Measurements from ENCODE around the gene TSPAN4.

The TSPAN4 gene

DNA sequence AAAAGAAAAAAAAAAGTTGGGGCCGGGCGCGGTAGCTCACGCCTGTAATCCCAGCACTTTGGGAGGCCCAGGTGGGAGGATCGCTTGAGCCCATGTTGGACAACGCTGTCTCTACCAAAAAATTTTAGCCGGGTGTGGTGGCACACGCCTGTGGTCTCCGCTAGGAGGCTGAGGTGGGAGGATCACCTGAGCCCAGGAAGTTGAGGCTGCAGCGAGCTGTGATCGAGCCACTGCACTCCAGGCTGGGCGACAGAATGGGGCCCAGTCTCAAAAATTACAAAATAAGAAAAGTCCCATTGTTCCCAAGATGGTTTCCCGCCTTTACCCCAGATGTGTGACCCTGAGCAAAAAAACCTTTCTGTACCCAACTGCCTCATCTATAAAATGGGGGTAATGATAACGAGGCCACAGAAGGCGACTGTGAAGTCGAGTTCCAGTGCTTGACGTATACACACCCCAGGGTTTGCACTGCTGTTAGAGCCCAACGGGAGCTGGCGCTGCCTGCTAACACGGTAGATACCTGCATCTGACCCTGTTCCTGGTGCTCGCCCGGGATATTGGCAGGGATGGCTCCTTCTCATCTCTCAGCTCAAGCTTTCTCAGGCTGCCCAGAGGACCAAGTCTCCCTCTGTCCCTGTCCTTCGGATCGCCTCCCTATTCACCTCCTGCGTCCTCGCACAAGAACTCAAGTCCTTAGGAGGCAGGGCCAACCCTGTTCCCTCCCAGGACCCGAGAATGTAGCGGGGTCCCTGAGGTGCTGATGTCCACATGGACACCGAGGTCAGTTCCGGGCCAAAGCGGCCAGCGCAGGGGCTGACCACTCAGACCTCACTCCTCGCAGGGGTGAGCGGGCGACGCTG, 34.0 kb upstream of the TSPAN4 start:
- H3K4me3 ChIP-seq (ENCODE audit: low read depth, low read length) = peak overlapping the region; percentile 100
- TF ChIP-seq, protein P1, sequence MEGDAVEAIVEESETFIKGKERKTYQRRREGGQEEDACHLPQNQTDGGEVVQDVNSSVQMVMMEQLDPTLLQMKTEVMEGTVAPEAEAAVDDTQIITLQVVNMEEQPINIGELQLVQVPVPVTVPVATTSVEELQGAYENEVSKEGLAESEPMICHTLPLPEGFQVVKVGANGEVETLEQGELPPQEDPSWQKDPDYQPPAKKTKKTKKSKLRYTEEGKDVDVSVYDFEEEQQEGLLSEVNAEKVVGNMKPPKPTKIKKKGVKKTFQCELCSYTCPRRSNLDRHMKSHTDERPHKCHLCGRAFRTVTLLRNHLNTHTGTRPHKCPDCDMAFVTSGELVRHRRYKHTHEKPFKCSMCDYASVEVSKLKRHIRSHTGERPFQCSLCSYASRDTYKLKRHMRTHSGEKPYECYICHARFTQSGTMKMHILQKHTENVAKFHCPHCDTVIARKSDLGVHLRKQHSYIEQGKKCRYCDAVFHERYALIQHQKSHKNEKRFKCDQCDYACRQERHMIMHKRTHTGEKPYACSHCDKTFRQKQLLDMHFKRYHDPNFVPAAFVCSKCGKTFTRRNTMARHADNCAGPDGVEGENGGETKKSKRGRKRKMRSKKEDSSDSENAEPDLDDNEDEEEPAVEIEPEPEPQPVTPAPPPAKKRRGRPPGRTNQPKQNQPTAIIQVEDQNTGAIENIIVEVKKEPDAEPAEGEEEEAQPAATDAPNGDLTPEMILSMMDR (IDR thresholded peaks at IDR 0.05; ENCODE audit: low read depth, low read length, missing control alignments) = peak; percentile 33
- DNase-seq (ENCODE audit: low read depth) = no peak

DNA sequence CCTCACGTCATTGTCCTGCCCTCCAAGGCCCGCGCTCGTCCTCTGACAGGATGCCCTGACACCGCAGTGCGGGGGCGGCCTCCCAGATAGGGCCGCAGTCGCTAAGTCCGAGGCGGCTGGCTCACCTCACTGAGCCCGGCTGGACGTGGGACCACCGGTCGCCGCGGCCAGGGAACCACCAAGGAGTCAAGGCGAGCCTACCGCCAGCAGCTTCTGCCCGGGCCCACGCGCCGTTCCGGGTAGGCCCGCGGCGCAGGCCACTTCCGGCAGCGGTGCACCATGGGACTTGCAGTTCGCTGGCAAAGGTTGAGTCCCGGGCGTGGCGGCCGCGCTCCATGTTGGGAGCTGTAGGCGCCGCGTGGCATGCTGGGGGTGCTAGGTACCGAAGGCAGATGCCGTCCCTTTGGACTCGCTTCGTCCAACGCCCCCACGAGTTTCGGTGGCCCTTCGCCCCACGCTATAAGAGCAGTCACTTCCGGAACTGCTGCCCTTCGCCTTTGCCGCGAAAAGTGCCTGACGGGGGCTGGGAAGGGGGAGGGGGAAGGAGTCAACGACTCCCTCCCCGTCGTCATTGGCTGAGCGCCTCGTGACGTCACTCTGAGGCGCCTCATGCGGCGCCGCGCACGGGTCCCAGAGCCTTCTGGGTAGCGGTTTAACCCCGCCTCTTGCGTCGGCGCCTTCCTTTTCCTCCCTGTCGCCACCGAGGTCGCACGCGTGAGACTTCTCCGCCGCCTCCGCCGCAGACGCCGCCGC, 33.2 kb upstream of the TSPAN4 start, which contains the start of gene RPLP2:
TSS of gene RPLP2 (plus strand) at position 681 of the 753 bp plus-strand sequence. CDS start 268 bp downstream, outside the sequence.
- H3K4me3 ChIP-seq (ENCODE audit: low read depth, low read length) = peak within 1 kb of the TSS; percentile 100
- TF ChIP-seq, protein P1 (IDR thresholded peaks at IDR 0.05; ENCODE audit: low read depth, low read length, missing control alignments) = no peak
- peak; percentile 91 for DNase-seq (ENCODE audit: low read depth)

DNA sequence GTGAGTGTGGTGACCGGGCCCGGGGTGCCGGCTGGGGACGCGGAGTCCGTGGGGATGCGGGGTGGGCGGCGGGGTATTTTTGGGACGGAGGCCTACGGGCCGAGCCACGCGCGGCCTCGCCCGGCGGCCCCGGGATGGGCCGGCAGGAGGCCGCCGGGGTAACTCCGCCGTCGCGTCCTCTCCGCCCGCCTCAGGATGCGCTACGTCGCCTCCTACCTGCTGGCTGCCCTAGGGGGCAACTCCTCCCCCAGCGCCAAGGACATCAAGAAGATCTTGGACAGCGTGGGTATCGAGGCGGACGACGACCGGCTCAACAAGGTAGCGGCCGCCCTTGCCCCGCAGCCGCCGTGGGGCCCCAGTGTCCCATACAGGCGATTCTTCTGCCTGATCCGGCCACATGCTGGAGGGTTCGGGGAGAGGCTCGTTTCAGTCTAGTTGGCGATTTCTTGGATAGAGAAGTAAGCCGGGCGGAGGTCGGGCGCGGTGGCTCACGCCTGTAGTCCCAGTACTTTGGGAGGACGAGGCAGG, 32.5 kb upstream of the TSPAN4 start:
- no peak for DNase-seq (ENCODE audit: low read depth)
- TF ChIP-seq, protein P1 (IDR thresholded peaks at IDR 0.05; ENCODE audit: low read depth, low read length, missing control alignments) = no peak
- H3K4me3 ChIP-seq (ENCODE audit: low read depth, low read length) = peak overlapping the region; percentile 100

DNA sequence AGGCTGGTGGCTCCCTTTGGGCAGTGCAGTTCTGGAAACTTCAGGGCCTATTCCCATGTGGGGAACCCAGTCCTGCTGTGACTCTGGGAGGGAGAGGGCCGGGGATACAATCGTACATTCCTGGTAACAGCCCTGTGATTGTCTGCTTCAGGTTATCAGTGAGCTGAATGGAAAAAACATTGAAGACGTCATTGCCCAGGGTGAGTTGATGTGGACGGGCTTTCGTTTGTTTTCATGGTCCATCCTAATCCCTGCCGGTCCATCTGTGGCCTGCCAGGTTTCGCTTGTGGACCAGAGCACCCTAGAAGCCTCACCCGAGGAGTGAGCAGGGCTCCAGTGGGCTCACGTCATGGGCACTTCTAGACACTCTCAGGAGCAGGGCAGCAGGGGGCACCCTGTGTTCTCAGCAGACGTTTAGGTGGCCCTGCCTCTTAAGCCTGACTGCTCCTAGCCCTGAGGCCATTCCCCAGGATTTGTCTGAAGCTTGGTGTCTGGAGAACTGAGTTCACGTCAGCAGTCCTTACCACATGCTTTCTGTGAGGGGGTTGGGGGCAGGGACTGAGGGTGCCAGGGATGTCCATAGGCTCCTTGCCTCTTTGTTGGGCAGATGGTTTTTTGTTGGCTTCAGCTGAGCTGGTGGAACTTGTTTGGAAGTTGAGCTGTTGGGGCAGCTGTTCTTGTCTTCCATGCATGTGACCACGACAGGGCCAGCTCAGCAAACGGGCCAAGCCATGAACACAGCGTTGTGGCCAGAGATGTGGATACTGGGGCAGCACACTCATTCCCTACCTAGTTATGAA, 31.0 kb upstream of the TSPAN4 start:
- no peak for DNase-seq (ENCODE audit: low read depth)
- H3K4me3 ChIP-seq (ENCODE audit: low read depth, low read length) = peak overlapping the region; percentile 100
- TF ChIP-seq, protein P1 (IDR thresholded peaks at IDR 0.05; ENCODE audit: low read depth, low read length, missing control alignments) = no peak

DNA sequence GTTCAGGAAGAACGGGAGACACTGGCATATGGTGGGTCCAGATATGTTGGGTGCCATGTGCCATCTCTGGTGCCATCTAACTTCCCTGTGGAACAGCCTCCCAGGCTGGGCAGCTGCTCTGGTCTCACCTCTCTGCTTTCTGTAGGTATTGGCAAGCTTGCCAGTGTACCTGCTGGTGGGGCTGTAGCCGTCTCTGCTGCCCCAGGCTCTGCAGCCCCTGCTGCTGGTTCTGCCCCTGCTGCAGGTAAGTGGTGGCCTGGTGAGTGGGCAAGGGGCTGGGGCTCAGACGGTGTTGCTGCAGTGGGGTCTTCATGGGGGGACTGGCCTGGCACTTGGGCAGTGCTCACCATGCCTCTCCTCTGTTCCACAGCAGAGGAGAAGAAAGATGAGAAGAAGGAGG, 30.3 kb upstream of the TSPAN4 start:
- no peak for DNase-seq (ENCODE audit: low read depth)
- no peak overlapping the region for H3K4me3 ChIP-seq (ENCODE audit: low read depth, low read length)
- TF ChIP-seq, protein P1 (IDR thresholded peaks at IDR 0.05; ENCODE audit: low read depth, low read length, missing control alignments) = no peak

DNA sequence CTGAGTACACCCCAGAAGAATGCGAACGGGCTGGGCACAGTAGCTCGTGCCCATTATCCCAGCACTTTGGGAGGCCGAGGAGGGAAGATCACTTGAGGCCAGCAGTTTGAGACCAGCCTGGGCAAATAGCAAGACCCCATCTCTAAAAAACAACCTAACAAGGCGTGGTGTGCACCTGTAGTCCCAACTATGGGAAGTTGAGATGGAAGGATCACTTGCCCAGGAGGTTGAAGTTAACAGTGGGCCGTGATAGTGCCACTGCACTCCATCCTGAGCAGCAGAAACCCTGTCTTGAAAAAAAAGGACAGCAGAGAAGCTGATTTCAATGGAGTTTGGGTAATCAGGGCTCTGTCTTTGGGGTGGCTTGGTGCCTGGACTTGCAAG, 29.6 kb upstream of the TSPAN4 start:
- TF ChIP-seq, protein P1 (IDR thresholded peaks at IDR 0.05; ENCODE audit: low read depth, low read length, missing control alignments) = no peak
- DNase-seq (ENCODE audit: low read depth) = no peak
- no peak overlapping the region for H3K4me3 ChIP-seq (ENCODE audit: low read depth, low read length)
